Transverse colon (tissue), 3 donors: Measurements from ENCODE around the gene SYPL2.

ENCODE experiments used
- CTCF ChIP-seq, 5 experiments: fragments of 200-600 bp in 3 of 5; fragments of 450-650 bp in 2 of 5; sonication (generic) in 3 of 5; IDR thresholded peaks; 1 replicate in 2 of 5; 2 replicates in 3 of 5; pipeline ENCODE4 v1.5.1; 2016 to 2017; ENCODE audit warnings: antibody characterized with exemption in 5 of 5, inconsistent platforms in 3 of 5, mild to moderate bottlenecking in 2 of 5, moderate library complexity in 1 of 5
- POLR2A ChIP-seq: fragments of 450-650 bp; IDR thresholded peaks from one replicate; pipeline ENCODE4 v1.6.1; 2016; ENCODE audit warnings: antibody characterized with exemption, mild to moderate bottlenecking, moderate library complexity

GRCh38 chr1:109500941-109501381 lies 34.6 kb downstream of the SYPL2 start:
- TF ChIP-seq POLR2A: no peak
- TF ChIP-seq CTCF (IDR thresholded peaks at IDR 0.05): no peak
